ENCODE data around the gene DCLK1. TPM values are rescaled to one million over a fixed set of nuclear protein-coding genes. Genes with fewer than 3 reads are reported as not detected.

Gene DCLK1
- total RNA-seq, 2 donors from 2014 or later, result 3.8 to 3.9 TPM

DNA sequence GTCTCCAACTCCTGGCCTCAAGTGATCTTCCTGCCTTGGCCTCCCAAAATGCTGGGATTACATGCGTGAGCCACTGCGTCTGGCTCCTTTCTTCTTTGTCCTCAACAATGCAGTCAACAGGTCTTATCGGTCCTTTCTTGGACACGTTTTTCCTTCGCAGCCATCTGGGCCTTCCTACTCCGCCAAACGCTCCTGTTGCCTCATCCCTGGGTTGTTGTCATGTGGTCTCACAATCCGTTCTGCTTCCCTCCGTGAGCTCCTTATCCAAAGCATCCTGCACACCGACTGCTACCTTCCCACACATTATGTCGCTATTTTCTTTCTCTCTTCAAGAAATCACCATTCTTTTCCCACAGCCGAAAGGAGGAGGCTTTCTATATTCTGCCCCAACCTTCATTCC is 306.8 kb downstream of the DCLK1 start:
- DNase-seq (ENCODE audit: low spot score), result no peak
- no peaks in the 10 kb centered on the region for H3K9me3 ChIP-seq
- intact Hi-C loops (cut with DNase I), result no loop called here
- no peaks in the 10 kb centered on the region for H3K4me1 ChIP-seq (replicated peaks)
- H3K36me3 ChIP-seq, result no peaks in the 10 kb centered on the region
- H3K4me3 ChIP-seq, result no peak overlapping the region
- 95% methylated on average over 12 of the region's 12 CpGs for whole genome bisulfite sequencing
- no peak overlapping the region for H3K27ac ChIP-seq
- TF ChIP-seq POLR2A (IDR thresholded peaks at IDR 0.05), result no peak
- H3K27me3 ChIP-seq (replicated peaks; ENCODE audit: insufficient read depth), result no peaks in the 10 kb centered on the region

DNA sequence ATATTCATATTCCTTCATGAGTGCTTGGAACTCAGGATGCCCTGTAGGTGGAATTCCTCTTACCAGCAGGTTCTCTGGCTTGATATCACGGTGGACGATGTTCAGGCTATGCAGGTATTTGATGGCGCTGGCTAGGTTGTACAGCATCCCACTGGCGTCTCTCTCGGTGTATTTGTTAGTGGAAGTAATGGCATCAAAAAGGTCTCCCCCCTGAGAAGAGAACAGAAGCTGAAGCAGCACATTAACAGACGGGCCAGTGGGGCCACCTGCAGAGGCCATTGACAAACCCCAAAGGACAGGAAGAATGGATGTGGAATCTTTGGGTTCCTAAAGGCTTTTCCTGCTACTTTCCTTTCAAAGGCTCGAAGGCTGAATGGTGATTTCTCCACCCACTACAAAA is 308.5 kb downstream of the DCLK1 start:
- 95% methylated on average over 7 of the region's 7 CpGs for WGBS
- intact Hi-C loops (cut with DNase I), result no loop called here
- no peaks in the 10 kb centered on the region for H3K27me3 ChIP-seq (replicated peaks; ENCODE audit: insufficient read depth)
- H3K4me3 ChIP-seq, result no peak overlapping the region
- TF ChIP-seq, protein P1, sequence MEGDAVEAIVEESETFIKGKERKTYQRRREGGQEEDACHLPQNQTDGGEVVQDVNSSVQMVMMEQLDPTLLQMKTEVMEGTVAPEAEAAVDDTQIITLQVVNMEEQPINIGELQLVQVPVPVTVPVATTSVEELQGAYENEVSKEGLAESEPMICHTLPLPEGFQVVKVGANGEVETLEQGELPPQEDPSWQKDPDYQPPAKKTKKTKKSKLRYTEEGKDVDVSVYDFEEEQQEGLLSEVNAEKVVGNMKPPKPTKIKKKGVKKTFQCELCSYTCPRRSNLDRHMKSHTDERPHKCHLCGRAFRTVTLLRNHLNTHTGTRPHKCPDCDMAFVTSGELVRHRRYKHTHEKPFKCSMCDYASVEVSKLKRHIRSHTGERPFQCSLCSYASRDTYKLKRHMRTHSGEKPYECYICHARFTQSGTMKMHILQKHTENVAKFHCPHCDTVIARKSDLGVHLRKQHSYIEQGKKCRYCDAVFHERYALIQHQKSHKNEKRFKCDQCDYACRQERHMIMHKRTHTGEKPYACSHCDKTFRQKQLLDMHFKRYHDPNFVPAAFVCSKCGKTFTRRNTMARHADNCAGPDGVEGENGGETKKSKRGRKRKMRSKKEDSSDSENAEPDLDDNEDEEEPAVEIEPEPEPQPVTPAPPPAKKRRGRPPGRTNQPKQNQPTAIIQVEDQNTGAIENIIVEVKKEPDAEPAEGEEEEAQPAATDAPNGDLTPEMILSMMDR (IDR thresholded peaks at IDR 0.05), result no peak
- no peak for TF ChIP-seq POLR2AphosphoS5 (IDR thresholded peaks at IDR 0.05)
- TF ChIP-seq POLR2A (IDR thresholded peaks at IDR 0.05), result no peak
- no peaks in the 10 kb centered on the region for H3K4me1 ChIP-seq (replicated peaks)
- DNase-seq (ENCODE audit: low spot score), result no peak
- H3K27ac ChIP-seq, result no peak overlapping the region
- H3K9me3 ChIP-seq, result no peaks in the 10 kb centered on the region
- H3K36me3 ChIP-seq, result no peaks in the 10 kb centered on the region

DNA sequence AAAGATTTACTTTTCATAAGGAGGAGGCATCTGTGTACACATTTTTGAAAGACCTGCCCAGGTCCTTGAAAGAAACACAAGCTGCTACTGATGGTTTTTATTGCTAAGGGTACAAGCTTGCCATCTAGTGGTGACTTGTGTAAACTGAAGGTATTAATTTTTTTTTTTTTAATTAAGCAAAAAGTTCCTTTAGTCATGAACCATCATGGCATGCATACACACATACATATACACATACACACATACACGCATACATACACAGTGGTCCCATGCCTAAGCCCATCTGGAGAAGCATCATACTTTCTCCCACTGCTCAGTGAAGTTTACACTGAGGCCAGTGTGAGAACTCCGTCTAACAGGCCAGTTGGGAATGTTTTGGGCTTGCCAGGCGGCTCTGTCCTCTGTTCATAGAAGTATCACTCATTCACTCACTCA is 312.5 kb downstream of the DCLK1 start:
- TF ChIP-seq POLR2A (IDR thresholded peaks at IDR 0.05), result no peak
- TF ChIP-seq, protein P1 (IDR thresholded peaks at IDR 0.05), result peak; percentile 54 to 78 (median 67)
- TF ChIP-seq POLR2AphosphoS5 (IDR thresholded peaks at IDR 0.05), result peak; percentile 50
- Histone ChIP-seq H3K27ac (no peak overlapping the region), H3K9me3 (no peaks in the 10 kb centered on the region), H3K36me3 (no peaks in the 10 kb centered on the region), H3K4me1 (replicated peaks) (no peaks in the 10 kb centered on the region), H3K4me3 (no peak overlapping the region), H3K27me3 (replicated peaks; ENCODE audit: insufficient read depth) (no peaks in the 10 kb centered on the region)
- no peak for DNase-seq (ENCODE audit: low spot score)
- intact Hi-C loops (cut with DNase I), result loop anchor here (10.0 kb wide), 2 partner anchors 136 to 184 kb away; no protein-coding TSS in a partner anchor
- 66% methylated on average over 3 of the region's 3 CpGs for WGBS

DNA sequence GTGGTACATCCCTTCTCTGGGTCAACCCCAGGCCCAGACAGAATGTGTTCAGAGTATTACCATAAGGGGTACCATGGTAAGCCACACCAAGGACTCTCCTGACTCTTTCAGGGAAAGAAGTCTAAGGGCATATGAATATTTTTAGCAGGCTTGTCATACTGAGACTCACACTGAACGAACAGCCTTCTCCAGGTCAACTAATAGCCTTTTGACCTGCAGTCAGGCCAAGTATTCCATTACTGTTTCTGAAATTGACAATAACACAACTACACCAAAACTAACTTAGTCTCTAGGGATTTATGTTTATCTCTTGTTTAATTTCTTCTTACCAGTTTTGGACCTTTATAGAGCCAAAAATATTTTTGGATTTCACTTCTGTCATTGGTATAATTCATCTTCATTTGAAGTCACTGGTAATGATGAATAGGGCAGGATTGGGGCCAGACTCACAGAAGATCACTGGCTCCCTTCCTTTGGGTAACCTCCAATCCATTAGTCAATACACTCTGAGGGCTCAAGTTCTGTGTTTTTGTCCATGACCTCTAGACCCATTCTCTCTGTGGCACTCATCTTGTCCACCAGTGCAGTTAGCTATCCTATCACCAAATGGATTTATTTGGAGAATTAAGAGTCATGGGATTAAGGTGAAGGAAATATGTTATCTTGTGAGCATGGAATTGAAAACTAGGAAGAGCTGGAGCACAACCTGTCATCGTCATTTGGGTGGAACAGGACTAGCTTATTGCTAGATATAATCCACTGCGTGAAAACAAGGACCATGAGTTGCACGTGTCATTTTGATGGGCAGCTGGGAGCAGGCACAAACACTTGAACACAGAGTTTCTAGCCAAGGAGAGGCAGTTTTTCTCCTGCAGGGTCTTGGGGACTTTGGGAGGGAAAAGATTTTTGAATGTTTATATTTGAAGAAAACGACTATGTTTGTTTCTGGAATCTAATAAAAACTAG is 313.3 kb downstream of the DCLK1 start:
- TF ChIP-seq POLR2A (IDR thresholded peaks at IDR 0.05), result no peak
- TF ChIP-seq, protein P1 (IDR thresholded peaks at IDR 0.05), result no peak
- no peak for TF ChIP-seq POLR2AphosphoS5 (IDR thresholded peaks at IDR 0.05)
- no peak for DNase-seq (ENCODE audit: low spot score)
- Histone ChIP-seq H3K27me3 (replicated peaks; ENCODE audit: insufficient read depth) (no peaks in the 10 kb centered on the region), H3K4me1 (replicated peaks) (no peaks in the 10 kb centered on the region), H3K9me3 (no peaks in the 10 kb centered on the region), H3K36me3 (no peaks in the 10 kb centered on the region), H3K27ac (peak overlapping the region in 1 of 2 donors; percentile 2), H3K4me3 (no peak overlapping the region)
- WGBS, result 39% methylated on average over 5 of the region's 5 CpGs
- intact Hi-C loops (cut with DNase I), result loop anchor here (10.0 kb wide), 2 partner anchors 137 to 183 kb away; no protein-coding TSS in a partner anchor

DNA sequence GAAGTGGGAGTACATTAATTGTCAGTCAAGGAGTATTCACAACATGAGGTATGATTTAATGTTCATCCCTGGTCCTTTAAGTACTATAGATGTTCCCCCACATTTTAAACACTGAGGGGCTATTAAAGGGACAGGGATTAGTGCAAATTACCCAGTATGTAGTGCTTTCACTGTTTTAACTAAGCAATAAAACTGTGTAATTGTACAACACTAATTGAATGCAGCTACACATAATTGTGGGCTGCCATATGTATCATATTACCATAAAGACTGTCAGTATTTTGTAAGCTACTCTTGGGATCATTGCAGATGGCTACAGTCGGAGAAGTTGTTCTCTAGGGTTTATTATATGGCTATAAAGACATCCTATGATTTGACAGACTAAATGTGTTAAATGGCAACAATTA is 316.6 kb downstream of the DCLK1 start:
- H3K4me3 ChIP-seq, result no peak overlapping the region
- H3K36me3 ChIP-seq, result no peaks in the 10 kb centered on the region
- H3K9me3 ChIP-seq, result no peaks in the 10 kb centered on the region
- no peak overlapping the region for H3K27ac ChIP-seq
- WGBS, result 50% methylated on average over 1 of the region's 1 CpG
- no peaks in the 10 kb centered on the region for H3K4me1 ChIP-seq (replicated peaks)
- TF ChIP-seq, protein P1 (IDR thresholded peaks at IDR 0.05), result no peak
- TF ChIP-seq POLR2A (IDR thresholded peaks at IDR 0.05), result no peak
- no peak for TF ChIP-seq POLR2AphosphoS5 (IDR thresholded peaks at IDR 0.05)
- intact Hi-C loops (cut with DNase I), result loop anchor here (10.0 kb wide), 2 partner anchors 140 to 180 kb away; no protein-coding TSS in a partner anchor
- H3K27me3 ChIP-seq (replicated peaks; ENCODE audit: insufficient read depth), result no peaks in the 10 kb centered on the region
- DNase-seq (ENCODE audit: low spot score), result no peak

Data from prostate gland (tissue), 2 donors.